ENCODE measurements around the gene SUGCT. TPM values are rescaled to one million over a fixed set of nuclear protein-coding genes. Genes with fewer than 3 reads are reported as not detected.

The SUGCT gene
- total RNA-seq, 2 experiments from 2014 or later, result 0.81 to 1.2 TPM

DNA sequence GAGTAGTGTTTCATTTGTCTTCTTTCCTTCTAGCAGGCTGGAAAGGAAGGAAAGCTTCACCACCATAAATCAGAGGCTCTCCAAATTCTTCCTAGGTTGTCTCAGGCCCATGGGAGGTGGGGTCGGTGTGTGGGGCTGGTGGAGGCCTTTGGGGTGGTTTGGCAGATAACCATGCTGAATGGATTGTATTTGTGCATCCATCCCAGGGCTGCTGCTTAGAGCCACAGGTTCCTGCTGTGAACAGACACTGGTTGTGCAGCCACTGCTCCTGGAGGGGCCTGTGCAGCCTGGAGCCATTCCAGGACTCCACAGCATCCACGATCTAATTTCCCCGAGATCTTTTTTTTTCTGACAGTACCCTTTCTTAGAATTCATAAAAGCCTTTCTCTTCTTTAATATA lies 741.8 kb downstream of the SUGCT start:
- no peak for DNase-seq
- no peaks in the 10 kb centered on the region for H3K36me3 Mint-ChIP-seq (ENCODE audit: low read depth)
- no peaks in the 10 kb centered on the region for H3K27me3 Mint-ChIP-seq (ENCODE audit: low read depth)
- CTCF ChIA-PET, result no interaction called here
- H3K9me3 Mint-ChIP-seq, result no peaks in the 10 kb centered on the region
- H3K4me3 Mint-ChIP-seq, result no peak overlapping the region
- H3K27ac Mint-ChIP-seq, result no peak overlapping the region
- intact Hi-C loops (cut with micrococcal nuclease), result no loop called here
- H3K4me1 Mint-ChIP-seq (ENCODE audit: low read depth), result no peaks in the 10 kb centered on the region

GRCh38 chr7:40879941-40880543 lies 745.2 kb downstream of the SUGCT start:
- DNase-seq, result no peak
- Mint-ChIP-seq H3K9me3 (no peaks in the 10 kb centered on the region), H3K4me3 (no peak overlapping the region), H3K27ac (no peak overlapping the region), H3K27me3 (ENCODE audit: low read depth) (no peaks in the 10 kb centered on the region), H3K36me3 (ENCODE audit: low read depth) (no peaks in the 10 kb centered on the region), H3K4me1 (ENCODE audit: low read depth) (no peaks in the 10 kb centered on the region)
- CTCF ChIA-PET, result interaction anchor here (0.8 kb wide), 1 partner anchor 28 kb away, joined by 3 read pairs; no protein-coding TSS in a partner anchor
- intact Hi-C loops (cut with micrococcal nuclease), result no loop called here

GRCh38 chr7:40880581-40880980 lies 745.8 kb downstream of the SUGCT start:
- no peaks in the 10 kb centered on the region for H3K4me1 Mint-ChIP-seq (ENCODE audit: low read depth)
- H3K27me3 Mint-ChIP-seq (ENCODE audit: low read depth), result no peaks in the 10 kb centered on the region
- H3K27ac Mint-ChIP-seq, result no peak overlapping the region
- no peak for DNase-seq
- no peaks in the 10 kb centered on the region for H3K36me3 Mint-ChIP-seq (ENCODE audit: low read depth)
- H3K9me3 Mint-ChIP-seq, result no peaks in the 10 kb centered on the region
- intact Hi-C loops (cut with micrococcal nuclease), result no loop called here
- no peak overlapping the region for H3K4me3 Mint-ChIP-seq
- CTCF ChIA-PET, result interaction anchor here (0.8 kb wide), 1 partner anchor 28 kb away, joined by 3 read pairs; no protein-coding TSS in a partner anchor

GRCh38 chr7:40881405-40881926 lies 746.7 kb downstream of the SUGCT start:
- DNase-seq, result no peak
- Mint-ChIP-seq H3K9me3 (no peaks in the 10 kb centered on the region), H3K36me3 (ENCODE audit: low read depth) (no peaks in the 10 kb centered on the region), H3K27ac (no peak overlapping the region), H3K27me3 (ENCODE audit: low read depth) (no peaks in the 10 kb centered on the region), H3K4me1 (ENCODE audit: low read depth) (no peaks in the 10 kb centered on the region), H3K4me3 (no peak overlapping the region)
- intact Hi-C loops (cut with micrococcal nuclease), result no loop called here
- CTCF ChIA-PET, result no interaction called here

DNA sequence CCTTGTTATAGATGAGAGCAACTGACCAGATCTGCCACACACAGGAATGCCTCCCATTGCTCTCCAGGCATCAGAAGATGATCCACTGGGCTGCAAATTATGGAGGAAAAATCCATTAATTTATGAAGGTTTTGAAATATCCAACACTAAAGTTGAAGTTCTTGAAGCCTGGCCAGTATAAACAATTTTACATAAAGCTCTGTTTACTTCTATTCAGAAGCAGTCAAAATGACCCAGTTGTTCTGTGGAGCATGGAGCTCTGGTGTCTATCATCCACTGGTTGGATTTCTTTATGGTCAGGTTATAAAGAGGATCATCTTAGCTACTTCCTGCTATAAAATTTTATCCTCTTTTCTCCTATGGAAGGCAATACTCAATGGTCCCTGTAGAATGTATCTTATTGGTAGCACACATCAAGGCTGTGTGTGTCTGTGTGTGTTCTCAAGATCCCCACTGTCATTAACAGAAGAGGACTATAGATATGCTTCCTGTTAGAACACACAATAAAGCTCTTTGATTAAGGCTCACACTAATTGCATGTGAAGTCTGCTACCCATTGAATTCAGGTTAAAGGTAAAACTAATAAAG lies 747.4 kb downstream of the SUGCT start:
- Mint-ChIP-seq H3K4me3 (no peak overlapping the region), H3K27me3 (ENCODE audit: low read depth) (no peaks in the 10 kb centered on the region), H3K9me3 (no peaks in the 10 kb centered on the region), H3K27ac (no peak overlapping the region), H3K4me1 (ENCODE audit: low read depth) (no peaks in the 10 kb centered on the region), H3K36me3 (ENCODE audit: low read depth) (no peaks in the 10 kb centered on the region)
- CTCF ChIA-PET, result no interaction called here
- intact Hi-C loops (cut with micrococcal nuclease), result no loop called here
- no peak for DNase-seq

DNA sequence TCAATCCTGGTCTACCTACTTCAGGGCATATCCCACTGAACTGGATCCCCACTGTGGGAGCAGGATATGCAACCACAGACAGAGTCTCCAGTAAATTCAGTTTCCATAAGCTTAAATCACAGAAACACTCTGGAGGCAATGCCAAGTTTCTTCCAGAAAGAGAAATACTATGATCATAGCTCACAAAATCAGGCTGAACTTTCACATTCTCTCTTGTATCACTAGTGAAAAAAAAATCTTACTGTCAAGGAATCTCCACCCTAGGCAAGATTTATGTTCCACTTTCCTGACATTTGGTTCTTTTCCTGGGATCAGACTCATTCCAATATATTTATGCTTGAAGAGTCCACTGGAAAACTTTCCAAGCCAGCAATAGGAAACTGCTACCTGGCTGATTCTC lies 749.0 kb downstream of the SUGCT start:
- CTCF ChIA-PET, result no interaction called here
- Mint-ChIP-seq H3K27me3 (ENCODE audit: low read depth) (no peaks in the 10 kb centered on the region), H3K9me3 (no peaks in the 10 kb centered on the region), H3K4me3 (no peak overlapping the region), H3K36me3 (ENCODE audit: low read depth) (no peaks in the 10 kb centered on the region), H3K27ac (no peak overlapping the region), H3K4me1 (ENCODE audit: low read depth) (no peaks in the 10 kb centered on the region)
- intact Hi-C loops (cut with micrococcal nuclease), result no loop called here
- DNase-seq, result no peak

GRCh38 chr7:40884241-40884640 lies 749.4 kb downstream of the SUGCT start:
- intact Hi-C loops (cut with micrococcal nuclease), result no loop called here
- H3K36me3 Mint-ChIP-seq (ENCODE audit: low read depth), result no peaks in the 10 kb centered on the region
- H3K27me3 Mint-ChIP-seq (ENCODE audit: low read depth), result no peaks in the 10 kb centered on the region
- H3K4me1 Mint-ChIP-seq (ENCODE audit: low read depth), result no peaks in the 10 kb centered on the region
- H3K27ac Mint-ChIP-seq, result no peak overlapping the region
- peaks cover 2% of the 10 kb centered on the region for H3K9me3 Mint-ChIP-seq
- H3K4me3 Mint-ChIP-seq, result no peak overlapping the region
- CTCF ChIA-PET, result no interaction called here
- no peak for DNase-seq

GRCh38 chr7:40885503-40885902 lies 750.7 kb downstream of the SUGCT start:
- H3K27me3 Mint-ChIP-seq (ENCODE audit: low read depth), result no peaks in the 10 kb centered on the region
- H3K4me3 Mint-ChIP-seq, result no peak overlapping the region
- H3K27ac Mint-ChIP-seq, result no peak overlapping the region
- no peaks in the 10 kb centered on the region for H3K36me3 Mint-ChIP-seq (ENCODE audit: low read depth)
- no peaks in the 10 kb centered on the region for H3K4me1 Mint-ChIP-seq (ENCODE audit: low read depth)
- DNase-seq, result no peak
- CTCF ChIA-PET, result no interaction called here
- H3K9me3 Mint-ChIP-seq, result peaks cover 5% of the 10 kb centered on the region
- intact Hi-C loops (cut with micrococcal nuclease), result no loop called here

DNA sequence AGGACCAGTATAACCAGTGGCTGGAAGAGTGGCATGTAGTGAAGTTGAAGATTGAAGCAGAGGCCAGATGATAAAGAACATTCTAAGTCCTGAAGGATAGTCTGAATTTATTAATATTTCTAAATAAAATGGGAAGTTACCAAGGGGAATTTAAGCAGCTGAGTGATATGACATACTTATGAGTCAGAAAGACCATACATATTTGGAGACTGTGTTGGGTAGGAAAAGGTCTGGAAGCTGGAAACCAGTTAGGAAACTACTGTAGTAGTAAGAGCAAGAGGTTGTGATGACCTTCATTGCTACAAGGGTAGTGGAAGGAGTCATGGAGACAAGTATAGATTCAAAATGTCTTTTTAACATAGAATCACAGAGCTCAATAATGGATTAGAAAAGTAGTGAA lies 752.3 kb downstream of the SUGCT start:
- no peak overlapping the region for H3K4me3 Mint-ChIP-seq
- H3K9me3 Mint-ChIP-seq, result peaks cover 11% of the 10 kb centered on the region
- H3K27ac Mint-ChIP-seq, result no peak overlapping the region
- no peaks in the 10 kb centered on the region for H3K36me3 Mint-ChIP-seq (ENCODE audit: low read depth)
- intact Hi-C loops (cut with micrococcal nuclease), result no loop called here
- H3K4me1 Mint-ChIP-seq (ENCODE audit: low read depth), result no peaks in the 10 kb centered on the region
- DNase-seq, result no peak
- H3K27me3 Mint-ChIP-seq (ENCODE audit: low read depth), result no peaks in the 10 kb centered on the region
- CTCF ChIA-PET, result no interaction called here

DNA sequence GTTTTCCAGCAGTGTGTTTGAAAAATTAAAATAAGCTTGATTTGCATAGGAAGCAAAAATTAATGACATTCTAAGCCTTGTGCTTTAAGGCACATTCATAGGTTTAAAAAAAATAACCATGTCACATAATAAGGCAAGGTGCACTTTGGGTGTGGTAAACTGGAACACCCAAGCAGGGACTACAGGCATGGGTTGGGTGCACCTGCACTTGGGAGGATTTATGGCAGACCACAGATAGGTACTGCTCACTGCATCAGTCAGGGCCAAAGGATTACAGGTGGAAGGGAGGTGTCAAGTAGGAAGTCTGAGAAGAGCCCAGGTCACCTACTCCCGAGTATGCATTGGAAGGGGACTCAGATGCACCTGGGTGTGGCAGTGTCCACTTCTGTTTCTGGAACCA lies 753.7 kb downstream of the SUGCT start:
- H3K4me1 Mint-ChIP-seq (ENCODE audit: low read depth), result no peaks in the 10 kb centered on the region
- DNase-seq, result no peak
- intact Hi-C loops (cut with micrococcal nuclease), result no loop called here
- no peak overlapping the region for H3K4me3 Mint-ChIP-seq
- H3K36me3 Mint-ChIP-seq (ENCODE audit: low read depth), result no peaks in the 10 kb centered on the region
- CTCF ChIA-PET, result no interaction called here
- H3K27ac Mint-ChIP-seq, result no peak overlapping the region
- H3K27me3 Mint-ChIP-seq (ENCODE audit: low read depth), result no peaks in the 10 kb centered on the region
- H3K9me3 Mint-ChIP-seq, result peaks cover 12% of the 10 kb centered on the region

DNA sequence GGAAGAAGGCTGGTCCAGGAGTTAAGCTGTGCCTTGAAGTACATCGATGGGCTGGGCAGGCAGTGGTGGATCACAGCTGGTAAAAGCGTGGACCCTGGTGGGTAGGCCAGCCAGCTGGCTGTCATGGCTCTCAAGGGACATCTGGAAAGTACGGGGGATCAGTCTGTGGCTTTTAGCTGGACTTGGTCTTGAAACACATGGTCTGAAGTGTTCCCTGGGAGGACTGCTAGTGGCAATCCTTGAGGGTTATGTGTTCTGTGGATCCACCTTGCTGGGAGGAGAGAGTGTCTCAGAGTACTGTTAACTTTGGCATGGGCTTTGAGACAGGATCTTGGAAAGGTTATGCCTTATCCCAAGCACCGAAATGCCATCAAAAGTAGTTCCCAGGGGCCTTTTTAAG lies 754.3 kb downstream of the SUGCT start:
- Mint-ChIP-seq H3K4me1 (ENCODE audit: low read depth) (no peaks in the 10 kb centered on the region), H3K9me3 (peaks cover 12% of the 10 kb centered on the region), H3K27ac (no peak overlapping the region), H3K27me3 (ENCODE audit: low read depth) (no peaks in the 10 kb centered on the region), H3K36me3 (ENCODE audit: low read depth) (no peaks in the 10 kb centered on the region), H3K4me3 (no peak overlapping the region)
- no peak for DNase-seq
- CTCF ChIA-PET, result no interaction called here
- intact Hi-C loops (cut with micrococcal nuclease), result no loop called here

GRCh38 chr7:40889539-40889938 lies 754.7 kb downstream of the SUGCT start:
- Mint-ChIP-seq H3K9me3 (peaks cover 12% of the 10 kb centered on the region), H3K4me1 (ENCODE audit: low read depth) (no peaks in the 10 kb centered on the region), H3K36me3 (ENCODE audit: low read depth) (no peaks in the 10 kb centered on the region), H3K27ac (no peak overlapping the region), H3K27me3 (ENCODE audit: low read depth) (no peaks in the 10 kb centered on the region), H3K4me3 (no peak overlapping the region)
- CTCF ChIA-PET, result no interaction called here
- intact Hi-C loops (cut with micrococcal nuclease), result no loop called here
- no peak for DNase-seq

GRCh38 chr7:40890088-40890692 lies 755.4 kb downstream of the SUGCT start:
- intact Hi-C loops (cut with micrococcal nuclease), result no loop called here
- DNase-seq, result no peak
- peaks cover 15% of the 10 kb centered on the region for H3K9me3 Mint-ChIP-seq
- no peak overlapping the region for H3K27ac Mint-ChIP-seq
- H3K36me3 Mint-ChIP-seq (ENCODE audit: low read depth), result no peaks in the 10 kb centered on the region
- no peak overlapping the region for H3K4me3 Mint-ChIP-seq
- CTCF ChIA-PET, result no interaction called here
- H3K4me1 Mint-ChIP-seq (ENCODE audit: low read depth), result no peaks in the 10 kb centered on the region
- H3K27me3 Mint-ChIP-seq (ENCODE audit: low read depth), result no peaks in the 10 kb centered on the region

Measured in activated naive CD4-positive, alpha-beta T cell treated with anti-CD3 and anti-CD28 coated beads for 36 hours (primary cell).